CD14-positive monocyte (primary cell): ENCODE measurements around the gene CRAT. TPM values are rescaled to one million over a fixed set of nuclear protein-coding genes. Genes with fewer than 3 reads are reported as not detected.
A peak's percentile ranks its signal among the peaks of the same experiment; 100 is the strongest.

Experiments used
- DNase-seq, 3 donors: peaks; one replicate each; pipeline ENCODE4 v3.0.0-alpha.2; 2011 to 2022
- H2AFZ ChIP-seq: 2 replicates; pipeline ENCODE4 v1.6.0; 2012; ENCODE audit warnings: mild to moderate bottlenecking, low read depth, low read length, inconsistent platforms; ENCODE audit not compliant: insufficient read depth, poor library complexity, severe bottlenecking
- H3K27ac ChIP-seq, 2 donors: 1 replicate in 1 of 2; 2 replicates in 1 of 2; pipeline ENCODE4 v1.5.1; 2012 to 2013; ENCODE audit warnings: low read length in 2 of 2, control low read depth in 1 of 2, inconsistent platforms in 1 of 2, low read depth in 1 of 2, mild to moderate bottlenecking in 1 of 2
- H3K27me3 ChIP-seq, 2 donors: one replicate each; pipeline versions ENCODE4 v1.6.0 to v1.6.1; 2011 to 2013; ENCODE audit warnings: low read length in 2 of 2; ENCODE audit not compliant: control insufficient read depth in 2 of 2, insufficient read depth in 2 of 2
- H3K36me3 ChIP-seq, 2 donors: replicated peaks in 1 of 2; 1 replicate in 1 of 2; 2 replicates in 1 of 2; pipeline versions ENCODE4 v1.5.1 to v1.6.1; 2012 to 2013; ENCODE audit warnings: low read length in 2 of 2, control low read depth in 1 of 2, inconsistent platforms in 1 of 2, mild to moderate bottlenecking in 1 of 2; ENCODE audit not compliant: insufficient read depth in 2 of 2, control insufficient read depth in 1 of 2
- H3K4me1 ChIP-seq, 2 donors: 1 replicate in 1 of 2; 2 replicates in 1 of 2; pipeline versions ENCODE4 v1.5.1 to v1.6.1; 2012 to 2013; ENCODE audit warnings: low read length in 2 of 2, control low read depth in 1 of 2, inconsistent platforms in 1 of 2, mild to moderate bottlenecking in 1 of 2, moderate library complexity in 1 of 2; ENCODE audit not compliant: insufficient read depth in 2 of 2, control insufficient read depth in 1 of 2
- H3K4me2 ChIP-seq: replicated peaks from 2 replicates; pipeline ENCODE3; 2012; ENCODE audit warnings: low read length, moderate library complexity, mild to moderate bottlenecking; ENCODE audit not compliant: poor library complexity, severe bottlenecking; ENCODE audit errors: extremely low read depth
- H3K4me3 ChIP-seq, 3 experiments: fragments of 200-600 bp in 1 of 3; sonication (generic) in 1 of 3; replicated peaks in 1 of 3; 1 replicate in 2 of 3; 2 replicates in 1 of 3; pipeline ENCODE4 v1.5.1; 2011 to 2013; ENCODE audit warnings: low read length in 3 of 3, mild to moderate bottlenecking in 3 of 3, control low read depth in 2 of 3, low read depth in 2 of 3, inconsistent platforms in 1 of 3, moderate library complexity in 1 of 3
- H3K79me2 ChIP-seq: 2 replicates; pipeline ENCODE4 v1.6.0; 2012; ENCODE audit warnings: mild to moderate bottlenecking, control low read depth, inconsistent platforms, low read length, moderate library complexity; ENCODE audit not compliant: insufficient read depth
- H3K9ac ChIP-seq: 2 replicates; pipeline ENCODE4 v1.6.0; 2017; ENCODE audit warnings: low read length, mild to moderate bottlenecking; ENCODE audit not compliant: insufficient read depth, poor library complexity, severe bottlenecking
- H3K9me3 ChIP-seq, 2 donors: replicated peaks in 1 of 2; 1 replicate in 1 of 2; 2 replicates in 1 of 2; pipeline versions ENCODE4 v1.5.1 to v1.6.1; 2012 to 2013; ENCODE audit warnings: low read length in 2 of 2, control low read depth in 1 of 2; ENCODE audit not compliant: control insufficient read depth in 1 of 2, insufficient read depth in 1 of 2
- H4K20me1 ChIP-seq: 2 replicates; pipeline ENCODE4 v1.6.0; 2012; ENCODE audit warnings: mild to moderate bottlenecking, low read length, control low read depth, moderate library complexity; ENCODE audit not compliant: insufficient read depth
- H3K27ac Mint-ChIP-seq, 7 donors: one replicate each; pipeline ENCODE4 v1.8.0; 2020; ENCODE audit warnings: mild to moderate bottlenecking in 7 of 7, mixed read lengths in 7 of 7, moderate library complexity in 6 of 7, inconsistent platforms in 2 of 7
- H3K27me3 Mint-ChIP-seq, 3 donors: one replicate each; pipeline ENCODE4 v1.8.0; 2021 to 2022; ENCODE audit warnings: low read depth in 3 of 3, mild to moderate bottlenecking in 3 of 3, mixed read lengths in 3 of 3, moderate library complexity in 3 of 3, inconsistent platforms in 1 of 3
- H3K36me3 Mint-ChIP-seq, 2 donors: one replicate each; pipeline ENCODE4 v1.8.0; 2020; ENCODE audit warnings: mixed read lengths in 2 of 2, inconsistent platforms in 1 of 2, mild to moderate bottlenecking in 1 of 2
- H3K4me1 Mint-ChIP-seq: one replicate; pipeline ENCODE4 v1.8.0; 2020; ENCODE audit warnings: mild to moderate bottlenecking, mixed read lengths
- H3K4me3 Mint-ChIP-seq, 2 donors: one replicate each; pipeline ENCODE4 v1.8.0; 2020; ENCODE audit warnings: mild to moderate bottlenecking in 2 of 2, mixed read lengths in 2 of 2, moderate library complexity in 1 of 2
- H3K9me3 Mint-ChIP-seq, 7 donors: one replicate each; pipeline ENCODE4 v1.8.0; 2020 to 2022; ENCODE audit warnings: mixed read lengths in 7 of 7, mild to moderate bottlenecking in 6 of 7, moderate library complexity in 6 of 7, inconsistent platforms in 2 of 7
- CTCF ChIP-seq: fragments of 200-600 bp; IDR thresholded peaks from one replicate; pipeline ENCODE4 v1.8.0; 2022; ENCODE audit warnings: antibody characterized with exemption, mild to moderate bottlenecking
- WGBS: methylation state at CpG from one replicate; pipeline ENCODE4 v1.1.5; 2013; ENCODE audit warnings: missing lambda C conversion rate; ENCODE audit not compliant: insufficient coverage; 5-methylcytosine and 5-hydroxymethylcytosine counted together
- intact Hi-C, 2 donors: fragments of 100-400 bp; cut with micrococcal nuclease; formaldehyde crosslinking; loops; one replicate each; pipeline versions ENCODE4 v1.15.0 to v1.15.1; 2023
- polyA plus RNA-seq, 3 donors: library from polyadenylated mRNA; depleted of rRNA in 1 of 3; unstranded in 2 of 3; stranded (reverse) in 1 of 3; fragments of 300-500 nt in 2 of 3; fragments of >200 nt in 1 of 3; fragmentation: Illumina TruSeq in 2 of 3; gene quantifications; 1 replicate in 2 of 3; 2 replicates in 1 of 3; pipeline ENCODE4 v1.2.3, GENCODE V29; 2012 to 2021

The CRAT gene
- polyA plus RNA-seq, 3 donors = 12.2 to 19.4 (median 15.0) TPM

- Histone ChIP-seq H3K27ac (no peak overlapping the region), H3K4me2 (no peak overlapping the region), H3K9me3 (no peaks in the 10 kb centered on the region), H3K4me1 (peaks cover 37 to 44% of the 10 kb centered on the region in 2 donors), H3K79me2 (peaks cover 17% of the 10 kb centered on the region), H3K36me3 (peaks cover 51 to 62% of the 10 kb centered on the region in 2 donors), H4K20me1 (peaks cover under 1% of the 10 kb centered on the region), H3K9ac (no peak overlapping the region), H3K27me3 (no peaks in the 10 kb centered on the region), H2AFZ (no peak overlapping the region), H3K4me3 (no peak overlapping the region)
- Mint-ChIP-seq H3K9me3 (no peaks in the 10 kb centered on the region), H3K4me1 (peaks cover 39% of the 10 kb centered on the region), H3K27me3 (no peaks in the 10 kb centered on the region), H3K36me3 (peaks cover 50 to 72% of the 10 kb centered on the region in 2 donors), H3K4me3 (no peak overlapping the region), H3K27ac (peak overlapping the region in 3 of 7 donors; percentile 16 to 60 (median 51))
- WGBS = 95% methylated on average over 8 of the region's 9 CpGs
- intact Hi-C loops = loop anchor here (5.0 to 10.0 kb wide), 3 partner anchors 39 to 647 kb away; partner anchors contain the start of gene IER5L (in 1 of the 2)
- no peak for DNase-seq
- no peak for TF ChIP-seq CTCF
Observed at GRCh38 chr9:129138144-129138462, 27.5 kb upstream of the CRAT start.

- intact Hi-C loops = loop anchor here (5.0 to 10.0 kb wide), 3 partner anchors 40 to 647 kb away; partner anchors contain the start of gene IER5L (in 1 of the 2)
- Mint-ChIP-seq H3K4me3 (no peak overlapping the region), H3K27me3 (no peaks in the 10 kb centered on the region), H3K4me1 (peaks cover 33% of the 10 kb centered on the region), H3K36me3 (peaks cover 53 to 72% of the 10 kb centered on the region in 2 donors), H3K9me3 (no peaks in the 10 kb centered on the region), H3K27ac (peak overlapping the region in 5 of 7 donors; percentile 18 to 53 (median 50))
- WGBS = 86% methylated on average over 10 of the region's 19 CpGs
- no peaks in the 10 kb centered on the region for H4K20me1 ChIP-seq
- peaks cover 14% of the 10 kb centered on the region for H3K79me2 ChIP-seq
- H3K4me2 ChIP-seq = no peak overlapping the region
- H3K4me3 ChIP-seq = no peak overlapping the region
- no peak overlapping the region for H3K27ac ChIP-seq
- no peak overlapping the region for H3K9ac ChIP-seq
- peaks cover 55 to 65% of the 10 kb centered on the region in 2 donors for H3K36me3 ChIP-seq
- TF ChIP-seq CTCF = no peak
- H2AFZ ChIP-seq = no peak overlapping the region
- no peak for DNase-seq
- no peaks in the 10 kb centered on the region for H3K27me3 ChIP-seq
- H3K4me1 ChIP-seq = peaks cover 34 to 38% of the 10 kb centered on the region in 2 donors
- H3K9me3 ChIP-seq = no peaks in the 10 kb centered on the region
Observed at GRCh38 chr9:129137292-129138143, 26.9 kb upstream of the CRAT start.
